K562 (cell line): ENCODE data around the gene NR2F6. TPM values are rescaled to one million over a fixed set of nuclear protein-coding genes. Genes with fewer than 3 reads are reported as not detected.

Experiments used
- ILF3 ChIP-seq: fragments of 450-650 bp; IDR thresholded peaks from 2 replicates; pipeline ENCODE4 v1.6.1; 2018; ENCODE audit warnings: antibody characterized with exemption, mild to moderate bottlenecking, moderate library complexity, borderline replicate concordance
- KDM2B ChIP-seq: fragments of 250-450 bp; sonication (Bioruptor Pico); IDR thresholded peaks from 2 replicates; pipeline ENCODE4 v1.8.0; 2021; ENCODE audit warnings: mild to moderate bottlenecking, moderate library complexity
- PHB2 ChIP-seq: fragments of 450-650 bp; IDR thresholded peaks from 2 replicates; pipeline ENCODE4 v1.6.1; 2017; ENCODE audit warnings: low read depth
- TAF1 ChIP-seq: IDR thresholded peaks from 2 replicates; pipeline ENCODE4 v1.6.1; 2011; ENCODE audit warnings: mild to moderate bottlenecking, low read length, moderate library complexity; ENCODE audit not compliant: insufficient read depth, control insufficient read depth, severe bottlenecking; ENCODE audit errors: extremely low read depth
- TRIM28 ChIP-seq: fragments of 450-650 bp; IDR thresholded peaks from 2 replicates; pipeline ENCODE4 v1.6.1; 2017
- ZC3H4 ChIP-seq: sonication (generic); formaldehyde crosslinking; IDR thresholded peaks from 2 replicates; pipeline ENCODE4 v1.9.0; 2021; ENCODE audit warnings: missing genetic modification reagents, borderline replicate concordance
- ZFP30 ChIP-seq: fragments of 250-450 bp; sonication (Bioruptor Pico); IDR thresholded peaks from 2 replicates; pipeline ENCODE4 v1.8.0; 2022; ENCODE audit warnings: moderate library complexity, mild to moderate bottlenecking, inconsistent platforms, borderline replicate concordance
- ZNF184 ChIP-seq: sonication (generic); formaldehyde crosslinking; IDR thresholded peaks from 2 replicates; pipeline ENCODE4 v1.5.0; 2020; ENCODE audit warnings: missing genetic modification reagents
- ZNF311 ChIP-seq: fragments of 250-450 bp; sonication (Bioruptor Pico); IDR thresholded peaks from 2 replicates; pipeline ENCODE4 v1.4.0; 2020; ENCODE audit warnings: mild to moderate bottlenecking, moderate library complexity
- polyA plus RNA-seq, 8 experiments: library from polyadenylated mRNA; depleted of rRNA in 4 of 8; stranded (reverse) in 5 of 8; unstranded in 3 of 8; fragments of >200 nt; fragmentation: Nextera tagmentation in 2 of 8; fragmentation: Illumina TruSeq in 1 of 8; extraction: Ambion mirVana in 2 of 8; extraction: Trizol in 1 of 8; gene quantifications; 2 replicates each; pipeline versions ENCODE4 v1.2.1 to v1.2.3, GENCODE V29; 2011 to 2014; ENCODE audit warnings: inconsistent platforms in 1 of 8, missing spikeins in 1 of 8
- total RNA-seq, 7 experiments: library from RNA; depleted of rRNA in 6 of 7; stranded (reverse); fragments of >200 nt in 6 of 7; fragmentation: Illumina TruSeq in 2 of 7; extraction: Trizol in 2 of 7; gene quantifications; 2 replicates each; pipeline versions ENCODE4 v1.2.1 to v1.2.3, GENCODE V29; 2011 to 2021; ENCODE audit warnings: low replicate concordance in 1 of 7
- TF ChIP-seq, protein P1 (sequence below): sonication (generic); formaldehyde crosslinking; IDR thresholded peaks from 2 replicates; pipeline ENCODE4 v1.8.1; 2023; ENCODE audit warnings: missing genetic modification reagents, mild to moderate bottlenecking, borderline replicate concordance
- TF ChIP-seq, protein P2 (sequence below): sonication (generic); formaldehyde crosslinking; IDR thresholded peaks from 2 replicates; pipeline ENCODE4 v1.8.1; 2023; ENCODE audit warnings: mild to moderate bottlenecking, missing genetic modification reagents

Gene NR2F6
- total and polyA plus RNA-seq, 9 of the 15 experiments (the other 6 are each of a cell fraction or from before 2014, with no cell fraction given) = 0.76 to 97.5 (median 18.8) TPM

DNA sequence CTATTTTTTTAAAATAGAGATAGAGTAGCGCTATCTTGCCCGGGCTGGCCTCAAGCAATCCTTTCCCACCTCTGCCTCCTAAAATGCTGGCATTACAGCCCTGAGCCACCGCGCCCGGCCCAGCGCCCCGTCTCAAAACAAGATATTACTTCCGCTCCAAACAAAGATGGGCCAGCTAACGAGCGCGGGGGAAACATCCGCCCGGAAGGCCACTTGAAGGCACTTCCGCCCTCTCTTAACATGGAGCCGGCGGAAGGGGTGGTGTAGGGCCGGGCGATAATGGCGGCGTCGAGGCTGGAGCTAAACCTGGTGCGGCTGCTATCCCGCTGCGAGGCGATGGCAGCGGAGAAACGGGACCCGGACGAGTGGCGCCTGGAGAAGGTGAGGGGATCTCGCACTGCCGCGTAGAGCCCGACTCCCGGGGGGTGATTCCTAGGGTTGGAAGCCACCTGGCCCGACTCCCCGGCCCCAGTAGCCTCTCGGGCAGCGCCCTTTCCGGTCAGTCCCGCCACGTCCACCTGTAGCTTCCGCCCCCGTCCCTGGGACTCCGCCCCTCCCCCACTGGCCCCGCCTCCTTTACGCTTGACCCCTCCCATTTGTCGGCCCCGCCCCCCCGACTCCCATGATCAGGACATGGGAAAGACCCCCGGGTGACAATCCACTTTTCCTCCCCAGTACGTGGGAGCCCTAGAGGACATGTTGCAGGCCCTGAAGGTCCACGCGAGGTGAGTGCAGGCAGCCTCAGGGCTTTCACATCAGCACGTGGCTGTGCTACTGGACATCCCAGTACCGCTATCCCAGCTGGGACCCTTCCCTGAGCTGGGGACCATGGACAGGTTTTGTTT, 30.4 kb downstream of the NR2F6 start, which contains the start of gene USE1 (continued):
- TF ChIP-seq ZFP30 (CRISPR knock-in tag) = no peak
- TF ChIP-seq, protein P1, sequence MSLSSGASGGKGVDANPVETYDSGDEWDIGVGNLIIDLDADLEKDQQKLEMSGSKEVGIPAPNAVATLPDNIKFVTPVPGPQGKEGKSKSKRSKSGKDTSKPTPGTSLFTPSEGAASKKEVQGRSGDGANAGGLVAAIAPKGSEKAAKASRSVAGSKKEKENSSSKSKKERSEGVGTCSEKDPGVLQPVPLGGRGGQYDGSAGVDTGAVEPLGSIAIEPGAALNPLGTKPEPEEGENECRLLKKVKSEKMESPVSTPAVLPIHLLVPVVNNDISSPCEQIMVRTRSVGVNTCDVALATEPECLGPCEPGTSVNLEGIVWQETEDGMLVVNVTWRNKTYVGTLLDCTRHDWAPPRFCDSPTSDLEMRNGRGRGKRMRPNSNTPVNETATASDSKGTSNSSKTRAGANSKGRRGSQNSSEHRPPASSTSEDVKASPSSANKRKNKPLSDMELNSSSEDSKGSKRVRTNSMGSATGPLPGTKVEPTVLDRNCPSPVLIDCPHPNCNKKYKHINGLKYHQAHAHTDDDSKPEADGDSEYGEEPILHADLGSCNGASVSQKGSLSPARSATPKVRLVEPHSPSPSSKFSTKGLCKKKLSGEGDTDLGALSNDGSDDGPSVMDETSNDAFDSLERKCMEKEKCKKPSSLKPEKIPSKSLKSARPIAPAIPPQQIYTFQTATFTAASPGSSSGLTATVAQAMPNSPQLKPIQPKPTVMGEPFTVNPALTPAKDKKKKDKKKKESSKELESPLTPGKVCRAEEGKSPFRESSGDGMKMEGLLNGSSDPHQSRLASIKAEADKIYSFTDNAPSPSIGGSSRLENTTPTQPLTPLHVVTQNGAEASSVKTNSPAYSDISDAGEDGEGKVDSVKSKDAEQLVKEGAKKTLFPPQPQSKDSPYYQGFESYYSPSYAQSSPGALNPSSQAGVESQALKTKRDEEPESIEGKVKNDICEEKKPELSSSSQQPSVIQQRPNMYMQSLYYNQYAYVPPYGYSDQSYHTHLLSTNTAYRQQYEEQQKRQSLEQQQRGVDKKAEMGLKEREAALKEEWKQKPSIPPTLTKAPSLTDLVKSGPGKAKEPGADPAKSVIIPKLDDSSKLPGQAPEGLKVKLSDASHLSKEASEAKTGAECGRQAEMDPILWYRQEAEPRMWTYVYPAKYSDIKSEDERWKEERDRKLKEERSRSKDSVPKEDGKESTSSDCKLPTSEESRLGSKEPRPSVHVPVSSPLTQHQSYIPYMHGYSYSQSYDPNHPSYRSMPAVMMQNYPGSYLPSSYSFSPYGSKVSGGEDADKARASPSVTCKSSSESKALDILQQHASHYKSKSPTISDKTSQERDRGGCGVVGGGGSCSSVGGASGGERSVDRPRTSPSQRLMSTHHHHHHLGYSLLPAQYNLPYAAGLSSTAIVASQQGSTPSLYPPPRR = no peak
- TF ChIP-seq, protein P2, sequence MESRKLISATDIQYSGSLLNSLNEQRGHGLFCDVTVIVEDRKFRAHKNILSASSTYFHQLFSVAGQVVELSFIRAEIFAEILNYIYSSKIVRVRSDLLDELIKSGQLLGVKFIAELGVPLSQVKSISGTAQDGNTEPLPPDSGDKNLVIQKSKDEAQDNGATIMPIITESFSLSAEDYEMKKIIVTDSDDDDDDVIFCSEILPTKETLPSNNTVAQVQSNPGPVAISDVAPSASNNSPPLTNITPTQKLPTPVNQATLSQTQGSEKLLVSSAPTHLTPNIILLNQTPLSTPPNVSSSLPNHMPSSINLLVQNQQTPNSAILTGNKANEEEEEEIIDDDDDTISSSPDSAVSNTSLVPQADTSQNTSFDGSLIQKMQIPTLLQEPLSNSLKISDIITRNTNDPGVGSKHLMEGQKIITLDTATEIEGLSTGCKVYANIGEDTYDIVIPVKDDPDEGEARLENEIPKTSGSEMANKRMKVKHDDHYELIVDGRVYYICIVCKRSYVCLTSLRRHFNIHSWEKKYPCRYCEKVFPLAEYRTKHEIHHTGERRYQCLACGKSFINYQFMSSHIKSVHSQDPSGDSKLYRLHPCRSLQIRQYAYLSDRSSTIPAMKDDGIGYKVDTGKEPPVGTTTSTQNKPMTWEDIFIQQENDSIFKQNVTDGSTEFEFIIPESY (CRISPR knock-in tag) = 0 out of 2 replicates have a peak, but pooled peaks have one; percentile 3
- no peak for TF ChIP-seq ZC3H4 (CRISPR knock-in tag)
- no peak for TF ChIP-seq ZNF184 (CRISPR knock-in tag)
- TF ChIP-seq TAF1 = peak; percentile 97
- TF ChIP-seq ILF3 = no peak
- no peak for TF ChIP-seq KDM2B (CRISPR knock-in tag)
- no peak for TF ChIP-seq PHB2
- TF ChIP-seq TRIM28 = no peak
- no peak for TF ChIP-seq ZNF311
